Measurements from ENCODE around the gene FOCAD.
"Not testable (repeated sequence)": the region's sequence is repeated elsewhere in the genome, so short reads cannot be mapped to it uniquely, and the experiment has no call there.

The FOCAD gene

DNA sequence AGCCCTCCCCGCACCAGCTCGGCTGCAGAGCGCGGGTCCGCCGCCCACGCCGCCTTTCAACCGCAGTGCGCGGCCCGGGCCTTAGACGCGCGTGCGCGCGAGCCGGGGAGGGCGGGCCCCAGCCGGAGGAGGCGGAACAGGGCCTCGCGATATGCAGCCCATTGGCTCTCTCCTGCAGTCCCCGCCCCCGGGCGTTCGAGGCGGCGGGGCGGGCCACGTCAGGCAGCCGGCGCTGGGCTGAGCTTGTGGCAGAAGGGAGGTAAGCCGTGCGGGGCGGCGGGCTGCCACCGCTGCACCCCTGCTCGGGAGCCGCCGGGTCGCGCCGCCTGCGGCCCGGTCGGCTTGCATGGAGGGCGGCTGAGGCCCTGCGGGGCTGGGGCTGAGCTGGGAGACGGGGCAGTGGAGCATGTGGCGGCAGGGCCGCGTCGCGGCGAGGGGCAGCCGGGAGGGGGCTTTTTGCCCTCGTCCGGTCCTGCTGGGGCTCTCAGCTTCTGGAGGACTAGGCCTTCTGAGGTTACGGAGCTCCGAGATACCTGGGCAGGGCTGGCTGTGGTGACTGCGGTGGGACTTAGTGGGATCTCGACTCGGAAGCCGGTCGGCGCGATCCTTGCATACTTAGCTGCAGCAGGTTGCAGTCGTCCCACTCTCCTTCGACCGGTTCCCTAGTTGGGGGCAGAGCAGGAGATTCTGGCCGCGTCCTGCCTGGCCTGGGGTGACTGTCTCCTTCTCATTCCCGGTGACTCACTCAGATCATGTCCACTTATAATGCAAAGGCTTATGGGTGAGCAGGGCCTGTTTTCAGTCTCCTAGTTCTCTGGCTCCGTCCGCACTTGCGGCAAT is at the start of gene FOCAD:
FOCAD (plus strand) TSS at position 225 of the 840 bp plus-strand sequence. CDS start 31,095 bp downstream, outside the sequence.
- DNase-seq = peak; percentile 76

- no peak for DNase-seq
These were observed 49.2 kb upstream of the FOCAD start for GRCh38 chr9:20634895-20635294.

DNA sequence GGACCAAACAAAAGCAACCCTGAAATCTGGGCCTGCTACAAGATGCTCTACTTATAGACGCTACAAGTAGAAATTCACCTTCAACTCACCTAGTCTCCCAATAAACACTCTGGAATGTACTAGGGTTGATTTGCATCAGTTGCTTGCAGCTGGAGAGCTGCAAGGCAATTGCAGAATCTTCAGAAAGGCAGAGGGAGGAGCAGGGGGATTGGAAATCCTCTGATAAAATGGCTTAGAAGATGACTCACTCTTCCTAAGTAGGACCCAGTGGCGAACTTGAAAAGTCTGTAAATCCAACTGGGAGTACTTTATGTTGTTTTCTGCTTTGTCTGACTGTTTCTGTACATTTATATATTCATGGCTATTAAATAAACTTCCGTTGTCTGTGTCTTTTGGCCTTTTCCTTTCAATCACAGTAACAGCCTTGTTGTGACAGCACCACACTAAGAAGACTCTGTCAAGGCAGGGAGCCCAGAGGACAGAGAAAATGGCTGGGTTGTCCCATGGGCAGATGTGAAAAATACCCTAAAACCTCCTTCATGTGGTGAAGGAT is 47.1 kb upstream of the FOCAD start:
- DNase-seq = no peak

DNA sequence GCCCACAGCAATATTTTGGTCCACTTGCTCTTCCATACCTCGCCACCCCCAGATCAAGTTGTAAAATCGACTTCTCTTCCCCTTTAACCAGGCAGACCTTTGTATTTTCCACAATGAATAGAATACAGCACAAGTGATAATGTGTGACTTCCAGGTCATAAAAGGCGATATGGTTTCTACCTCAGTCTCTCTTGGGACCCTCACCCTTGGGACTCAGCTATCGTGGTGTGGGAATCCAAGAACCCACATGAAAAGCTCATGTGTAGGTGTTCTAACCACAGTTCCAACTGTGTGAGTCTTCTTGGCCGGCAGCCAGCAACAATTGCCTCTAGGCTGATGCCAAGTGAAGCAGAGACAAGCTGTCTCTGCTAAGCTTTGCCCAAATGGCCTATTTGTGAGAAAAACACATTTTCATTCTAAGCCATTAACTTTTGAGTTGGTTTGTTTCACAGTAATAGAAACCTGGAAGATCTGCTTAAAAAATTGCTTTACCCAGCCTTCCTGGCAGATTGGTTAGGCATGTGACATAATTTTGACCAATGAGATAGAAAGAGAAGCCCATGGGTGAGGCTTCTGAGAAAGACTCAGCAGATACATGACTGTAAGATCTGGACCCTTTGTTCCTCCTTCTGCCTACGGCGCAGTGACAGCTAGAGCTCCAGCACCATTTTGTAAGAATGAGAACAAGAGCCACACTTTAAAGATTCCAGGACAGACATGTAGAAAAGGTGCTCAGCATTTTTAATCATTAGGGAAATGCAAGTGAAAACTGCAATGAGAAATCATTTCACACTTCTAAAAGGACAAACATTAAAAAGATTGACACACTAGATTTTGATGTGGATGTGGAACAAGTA is 43.5 kb upstream of the FOCAD start:
- DNase-seq = no peak

DNA sequence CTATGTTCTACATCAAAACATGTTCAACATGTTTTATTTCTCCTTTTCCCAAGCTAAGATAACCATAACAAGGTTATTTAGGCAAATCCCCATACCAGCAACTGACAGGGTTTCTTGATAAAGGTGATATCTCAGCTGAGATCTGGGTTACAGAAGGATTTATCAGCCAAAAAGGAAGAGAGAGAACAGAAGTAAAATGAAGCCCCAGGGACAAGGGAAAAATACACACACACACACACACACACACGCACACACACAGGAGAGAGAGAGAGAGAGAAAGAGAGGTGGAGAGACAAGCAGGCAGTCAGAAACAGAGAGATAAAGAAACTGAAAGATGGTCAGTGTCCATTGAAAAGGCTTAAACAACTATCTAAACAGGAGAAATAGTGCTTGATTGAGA is 42.0 kb upstream of the FOCAD start:
- no peak for DNase-seq

DNA sequence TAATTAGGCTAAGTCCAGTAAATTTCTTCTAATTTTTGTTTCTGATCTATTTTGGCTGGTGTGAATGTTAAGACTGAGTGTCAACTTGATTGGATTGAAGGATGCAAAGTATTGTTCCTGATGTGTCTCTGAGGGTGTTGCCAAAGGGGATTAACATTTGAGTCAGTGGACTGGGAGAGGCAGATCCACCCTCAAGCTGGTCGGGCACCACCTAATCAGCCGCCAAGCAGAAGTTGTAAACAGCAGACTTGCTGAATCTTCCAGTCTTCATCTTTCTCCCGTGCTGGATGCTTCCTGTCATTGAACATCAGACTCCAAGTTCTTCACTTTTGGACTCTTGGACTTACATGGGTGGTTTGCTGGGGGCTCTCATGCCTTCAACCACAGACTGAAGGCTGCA is 40.4 kb upstream of the FOCAD start:
- DNase-seq = no peak

DNA sequence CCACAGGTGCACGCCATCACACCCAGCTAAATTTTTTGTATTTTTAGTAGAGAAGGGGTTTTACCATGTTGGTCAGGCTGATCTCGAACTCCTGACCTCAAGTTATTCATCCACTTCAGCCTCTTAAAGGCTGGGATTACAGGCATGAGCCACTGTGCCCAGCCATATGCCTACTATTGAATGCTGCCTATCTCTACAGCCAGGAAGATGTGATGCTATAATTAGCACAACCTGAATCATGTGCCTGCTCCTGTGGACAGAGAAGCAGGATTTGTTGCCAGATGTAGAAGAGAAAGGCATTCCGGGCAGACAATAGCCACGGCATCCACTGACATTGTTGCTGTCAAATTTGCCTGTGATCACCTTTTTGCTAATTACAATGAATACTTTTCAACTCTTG is 37.4 kb upstream of the FOCAD start:
- DNase-seq = no peak

- DNase-seq = no peak
These were observed 34.7 kb upstream of the FOCAD start for GRCh38 chr9:20649381-20649780.

DNA sequence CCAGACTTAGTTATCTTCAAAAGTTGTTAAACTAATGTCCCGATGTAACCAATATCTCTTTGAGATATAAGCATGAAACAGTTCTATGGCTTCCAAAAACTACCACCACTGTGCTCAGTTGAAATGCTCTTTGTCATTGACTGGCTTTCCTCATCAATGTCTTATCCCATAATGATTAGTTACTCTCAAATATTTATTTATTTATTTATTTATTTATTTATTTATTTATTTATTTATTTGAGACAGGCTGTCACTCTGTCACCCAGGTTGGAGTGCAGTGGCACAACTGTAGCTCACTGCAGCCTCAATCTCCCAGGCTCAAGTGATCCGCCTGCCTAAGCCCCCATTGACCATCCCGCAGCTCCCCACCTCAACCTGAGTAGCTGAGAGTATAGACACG is 33.7 kb upstream of the FOCAD start:
- no peak for DNase-seq

- no peak for DNase-seq
These were observed 33.2 kb upstream of the FOCAD start for GRCh38 chr9:20650750-20651299.

GRCh38 chr9:20651939-20652338 is 32.1 kb upstream of the FOCAD start:
- no peak for DNase-seq

- DNase-seq = not testable (repeated sequence)
These were observed 25.8 kb upstream of the FOCAD start for GRCh38 chr9:20658246-20658667.

- no peak for DNase-seq
These were observed 25.2 kb upstream of the FOCAD start for GRCh38 chr9:20658677-20659473.

DNA sequence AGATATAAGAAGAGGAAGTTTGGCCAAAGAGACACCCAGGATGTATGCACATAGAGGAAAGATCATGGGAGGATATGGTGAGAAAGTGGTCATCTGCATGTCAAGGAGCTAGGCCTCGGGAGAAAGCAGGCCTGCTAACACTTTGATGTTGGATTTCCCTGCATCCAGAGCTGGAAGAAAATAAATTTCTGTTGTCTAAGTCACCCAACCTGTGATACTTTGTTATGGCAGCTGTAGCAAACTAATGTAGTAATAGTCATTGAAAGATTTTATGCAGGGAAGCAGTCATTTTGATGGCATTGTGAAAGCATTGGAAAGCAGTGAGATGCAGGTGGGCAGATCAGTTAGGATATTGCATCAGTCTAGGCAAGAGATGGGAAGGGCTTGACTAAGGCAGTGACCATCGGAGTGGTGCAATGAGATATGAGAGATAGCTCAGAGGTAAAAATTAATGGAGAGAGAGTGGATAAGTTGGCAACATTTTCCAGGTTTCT is 24.5 kb upstream of the FOCAD start:
- DNase-seq = no peak

GRCh38 chr9:20662156-20662555 is 21.9 kb upstream of the FOCAD start:
- DNase-seq = no peak

DNA sequence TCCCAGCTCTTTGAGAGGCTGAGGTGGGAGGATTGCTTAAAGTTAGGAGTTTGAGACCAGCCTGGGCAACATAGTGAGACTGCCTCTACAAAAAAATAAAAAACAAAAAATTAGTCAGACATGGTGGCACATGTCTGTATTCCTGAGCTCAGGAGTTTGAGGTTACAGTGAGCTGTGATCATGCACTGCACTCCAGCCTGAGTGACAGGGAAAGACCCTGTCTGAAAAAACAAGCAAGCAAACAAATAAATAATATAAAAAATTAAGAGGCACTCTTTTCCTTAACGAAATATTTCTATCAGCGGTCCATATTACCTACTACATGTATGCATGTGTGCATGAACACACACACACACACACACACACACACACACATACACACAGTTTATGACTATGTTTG is 20.9 kb upstream of the FOCAD start:
- no peak for DNase-seq

DNA sequence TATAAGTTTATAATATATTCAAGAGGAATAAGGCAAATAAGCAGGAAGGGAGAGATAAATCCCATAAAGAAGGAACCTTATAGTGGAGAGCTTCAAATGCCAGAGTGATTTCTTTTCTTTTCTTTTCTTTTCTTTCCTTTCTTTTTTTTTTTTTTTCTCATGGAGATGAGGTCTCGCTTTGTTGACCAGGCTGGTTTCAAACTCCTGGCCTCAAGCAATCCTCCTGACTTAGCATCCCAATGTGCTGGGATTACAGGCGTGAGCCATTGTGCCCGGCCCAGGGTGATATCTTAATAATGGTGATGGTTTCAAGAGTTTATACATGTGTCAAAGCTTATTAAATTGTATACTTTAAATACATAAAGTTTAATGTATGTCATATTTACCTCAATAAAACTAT is 19.6 kb upstream of the FOCAD start:
- DNase-seq = no peak

DNA sequence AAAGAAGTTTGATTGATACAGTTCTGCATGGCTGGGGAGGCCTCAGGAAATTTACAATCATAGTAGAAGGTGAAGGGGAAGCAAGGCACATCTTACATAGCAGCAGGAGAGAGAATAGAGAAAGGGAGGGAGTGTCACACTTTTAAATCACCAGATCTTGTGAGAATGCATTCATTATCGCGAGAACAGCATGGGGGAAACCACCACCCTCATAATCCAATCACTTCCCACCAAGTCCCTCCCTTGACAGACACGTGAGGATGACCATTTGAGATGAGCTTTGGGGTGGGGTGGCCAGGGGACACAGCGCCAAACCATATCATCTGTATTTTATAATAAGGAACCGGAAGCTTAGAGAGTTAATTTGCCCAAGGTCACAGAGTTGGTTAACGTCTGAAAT is 13.7 kb upstream of the FOCAD start:
- no peak for DNase-seq

GRCh38 chr9:20671635-20672034 is 12.4 kb upstream of the FOCAD start:
- DNase-seq = no peak

DNA sequence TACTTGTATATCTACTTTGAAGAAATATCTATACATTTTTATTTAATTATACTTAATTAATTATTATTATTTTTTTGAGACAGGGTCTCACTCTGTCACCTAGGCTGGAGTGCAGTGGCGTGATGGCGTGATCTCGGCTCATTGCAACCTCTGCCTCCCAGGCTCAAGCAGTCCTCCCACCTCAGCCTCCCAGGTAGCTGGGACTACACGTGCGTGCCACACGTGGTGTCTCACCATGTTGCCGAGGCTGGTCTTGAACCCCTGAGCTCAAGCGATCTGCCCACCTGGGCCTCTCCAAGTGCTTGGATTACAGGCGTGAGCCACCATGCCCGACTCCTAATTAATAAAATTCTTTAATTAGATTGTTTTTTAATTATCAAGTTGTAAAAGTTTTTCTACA is 10.5 kb upstream of the FOCAD start:
- DNase-seq = not testable (repeated sequence)

DNA sequence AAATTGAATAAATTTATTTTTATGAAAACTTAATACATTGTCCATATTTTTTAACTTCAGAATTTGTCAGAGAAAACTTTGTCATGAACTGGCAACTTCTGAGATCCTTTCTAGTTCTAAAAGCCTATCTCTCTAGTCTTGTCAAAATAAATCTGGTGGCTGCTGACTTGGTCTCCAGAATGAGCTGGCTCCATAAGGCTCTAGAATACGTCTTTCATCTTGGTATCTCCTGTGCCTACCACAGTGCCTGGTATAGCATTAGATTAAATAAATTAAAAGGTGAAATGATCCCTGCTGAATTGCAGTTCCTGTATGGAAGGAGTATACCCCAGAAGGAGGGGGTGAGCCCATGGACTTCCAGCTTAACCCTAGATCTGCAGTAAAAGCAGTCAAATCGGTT is 2.6 kb upstream of the FOCAD start:
- no peak for DNase-seq

GRCh38 chr9:20683351-20684034 is 566 bp upstream of the FOCAD start:
- peak; percentile 12 for DNase-seq
